Measurements from ENCODE around the gene MYCBPAP.

- TF ChIP-seq CTCF (IDR thresholded peaks at IDR 0.05 in 4 of 5, conservative IDR thresholded peaks at IDR 0.05 in 1 of 5) (no peak), POLR2A (IDR thresholded peaks at IDR 0.05) (no peak)
Observed at GRCh38 chr17:50579399-50579798, 71.2 kb downstream of the MYCBPAP start.
